Measurements from ENCODE around the gene CAMTA1.

DNA sequence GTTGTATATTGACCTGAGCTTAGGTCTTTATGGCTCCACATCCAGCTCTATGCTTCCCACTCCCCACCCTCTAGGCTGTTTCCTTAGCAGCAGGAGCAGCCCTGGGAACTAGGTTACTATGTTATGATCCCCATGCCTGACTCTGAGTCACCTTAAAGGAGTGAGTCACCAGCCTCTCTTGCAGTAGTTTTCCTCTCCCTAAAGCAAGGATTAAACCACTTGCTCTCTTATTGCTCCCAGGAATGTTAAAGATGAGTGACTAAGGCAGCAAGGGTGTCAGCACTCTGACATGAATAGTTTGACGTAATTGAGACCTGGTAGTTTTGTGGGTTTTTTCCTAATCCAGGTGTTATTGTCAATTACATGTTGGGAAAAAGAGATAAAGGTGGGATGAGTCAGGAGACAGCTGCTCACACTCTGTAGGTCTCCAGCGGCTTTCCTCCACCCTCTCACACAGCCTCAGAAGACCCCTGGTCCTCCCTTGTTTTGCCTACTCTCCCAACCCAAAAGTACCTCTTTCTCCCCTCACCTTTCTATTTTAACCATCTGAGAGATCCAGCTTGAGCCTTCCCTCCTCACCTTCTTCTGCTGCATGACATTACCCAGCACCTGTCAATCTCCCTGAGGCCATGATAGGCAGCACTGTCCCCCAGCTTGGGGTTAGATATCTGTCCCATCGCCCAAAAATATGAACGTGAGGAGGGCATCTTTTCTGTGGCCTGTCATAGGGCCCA is 616.7 kb downstream of the CAMTA1 start:
- TF ChIP-seq, protein P1, sequence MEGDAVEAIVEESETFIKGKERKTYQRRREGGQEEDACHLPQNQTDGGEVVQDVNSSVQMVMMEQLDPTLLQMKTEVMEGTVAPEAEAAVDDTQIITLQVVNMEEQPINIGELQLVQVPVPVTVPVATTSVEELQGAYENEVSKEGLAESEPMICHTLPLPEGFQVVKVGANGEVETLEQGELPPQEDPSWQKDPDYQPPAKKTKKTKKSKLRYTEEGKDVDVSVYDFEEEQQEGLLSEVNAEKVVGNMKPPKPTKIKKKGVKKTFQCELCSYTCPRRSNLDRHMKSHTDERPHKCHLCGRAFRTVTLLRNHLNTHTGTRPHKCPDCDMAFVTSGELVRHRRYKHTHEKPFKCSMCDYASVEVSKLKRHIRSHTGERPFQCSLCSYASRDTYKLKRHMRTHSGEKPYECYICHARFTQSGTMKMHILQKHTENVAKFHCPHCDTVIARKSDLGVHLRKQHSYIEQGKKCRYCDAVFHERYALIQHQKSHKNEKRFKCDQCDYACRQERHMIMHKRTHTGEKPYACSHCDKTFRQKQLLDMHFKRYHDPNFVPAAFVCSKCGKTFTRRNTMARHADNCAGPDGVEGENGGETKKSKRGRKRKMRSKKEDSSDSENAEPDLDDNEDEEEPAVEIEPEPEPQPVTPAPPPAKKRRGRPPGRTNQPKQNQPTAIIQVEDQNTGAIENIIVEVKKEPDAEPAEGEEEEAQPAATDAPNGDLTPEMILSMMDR (IDR thresholded peaks at IDR 0.05; ENCODE audit: borderline replicate concordance, extremely low read depth, low read length, poor library complexity, severe bottlenecking): no peak
- no peak for TF ChIP-seq EZH2 (IDR thresholded peaks at IDR 0.05; ENCODE audit: borderline replicate concordance, low read depth, low read length, severe bottlenecking)

All from DND-41 (cell line).